LNCaP clone FGC (cell line): ENCODE results near the gene LSP1.

Experiments
- DNase-seq: peaks from one replicate; pipeline ENCODE4 v3.0.0-alpha.2; 2011; ENCODE audit warnings: low read depth
- H3K4me3 ChIP-seq: 2 replicates; pipeline ENCODE4 v1.5.1; 2011; ENCODE audit warnings: mild to moderate bottlenecking, low read depth, low read length, control low read depth
- TF ChIP-seq, protein P1 (sequence below): IDR thresholded peaks from 2 replicates; pipeline ENCODE4 v1.5.1; 2012; ENCODE audit warnings: mild to moderate bottlenecking; ENCODE audit not compliant: control insufficient read depth, insufficient read depth; ENCODE audit errors: extremely low read depth

Gene LSP1

DNA sequence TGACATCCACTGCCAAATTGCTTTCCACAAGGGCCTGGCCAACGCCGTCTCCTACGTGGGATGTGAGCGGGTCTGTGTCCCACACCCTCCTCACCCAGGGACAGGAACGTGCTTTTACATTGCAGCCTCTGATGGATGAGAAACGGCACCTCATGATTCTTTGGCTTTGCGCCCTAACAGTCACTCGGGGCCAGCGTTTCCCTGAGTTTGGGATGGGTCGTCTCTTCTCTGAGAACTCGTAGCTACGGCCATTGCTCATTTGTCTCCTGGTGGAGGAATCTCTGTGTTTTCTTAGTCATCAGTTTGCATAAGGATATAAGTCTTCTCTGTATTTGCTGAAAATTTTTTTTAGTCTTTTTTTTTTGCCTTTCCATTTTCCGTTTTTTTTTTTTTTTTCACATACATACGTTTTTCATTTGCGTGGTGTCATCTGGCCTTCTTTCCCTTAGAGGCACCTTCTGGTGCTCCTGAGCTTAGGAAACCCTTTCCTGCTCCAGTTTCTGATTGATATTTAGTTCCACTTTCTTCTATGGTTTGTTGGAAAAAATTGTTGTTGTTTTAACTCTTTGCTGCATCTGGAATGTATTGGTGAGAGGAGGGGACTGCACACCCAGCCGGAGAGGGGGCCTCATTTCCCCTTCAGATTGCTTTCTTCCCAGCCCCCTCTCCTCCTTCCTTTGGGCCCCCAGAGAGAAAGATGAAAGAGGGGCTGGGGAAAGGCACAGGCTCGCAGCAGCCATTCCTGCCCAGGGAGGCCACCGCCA lies 78.6 kb downstream of the LSP1 start:
- TF ChIP-seq, protein P1, sequence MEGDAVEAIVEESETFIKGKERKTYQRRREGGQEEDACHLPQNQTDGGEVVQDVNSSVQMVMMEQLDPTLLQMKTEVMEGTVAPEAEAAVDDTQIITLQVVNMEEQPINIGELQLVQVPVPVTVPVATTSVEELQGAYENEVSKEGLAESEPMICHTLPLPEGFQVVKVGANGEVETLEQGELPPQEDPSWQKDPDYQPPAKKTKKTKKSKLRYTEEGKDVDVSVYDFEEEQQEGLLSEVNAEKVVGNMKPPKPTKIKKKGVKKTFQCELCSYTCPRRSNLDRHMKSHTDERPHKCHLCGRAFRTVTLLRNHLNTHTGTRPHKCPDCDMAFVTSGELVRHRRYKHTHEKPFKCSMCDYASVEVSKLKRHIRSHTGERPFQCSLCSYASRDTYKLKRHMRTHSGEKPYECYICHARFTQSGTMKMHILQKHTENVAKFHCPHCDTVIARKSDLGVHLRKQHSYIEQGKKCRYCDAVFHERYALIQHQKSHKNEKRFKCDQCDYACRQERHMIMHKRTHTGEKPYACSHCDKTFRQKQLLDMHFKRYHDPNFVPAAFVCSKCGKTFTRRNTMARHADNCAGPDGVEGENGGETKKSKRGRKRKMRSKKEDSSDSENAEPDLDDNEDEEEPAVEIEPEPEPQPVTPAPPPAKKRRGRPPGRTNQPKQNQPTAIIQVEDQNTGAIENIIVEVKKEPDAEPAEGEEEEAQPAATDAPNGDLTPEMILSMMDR = no peak
- H3K4me3 ChIP-seq = no peak overlapping the region
- DNase-seq = no peak

DNA sequence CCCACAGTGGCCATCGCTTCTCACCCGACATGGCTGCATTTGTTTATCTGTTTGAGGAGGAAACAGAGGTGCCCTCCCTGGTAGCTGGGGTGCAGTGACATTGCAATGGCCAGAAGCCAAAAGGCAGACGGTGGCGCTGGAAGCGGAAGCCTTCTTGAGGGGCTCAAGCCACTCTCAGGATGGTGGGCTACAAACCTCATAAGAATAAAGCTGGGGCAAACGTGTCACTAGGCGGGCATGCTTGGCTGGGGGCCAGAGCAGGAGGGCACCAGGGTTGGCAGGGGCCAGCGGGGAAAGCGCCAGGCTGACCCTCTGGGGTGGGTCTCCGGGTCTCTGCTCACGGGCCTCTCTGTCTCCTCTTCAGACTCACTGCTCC lies 79.2 kb downstream of the LSP1 start:
- no peak for DNase-seq
- TF ChIP-seq, protein P1 = no peak
- no peak overlapping the region for H3K4me3 ChIP-seq

GRCh38 chr11:1932681-1933080 lies 79.8 kb downstream of the LSP1 start:
- no peak overlapping the region for H3K4me3 ChIP-seq
- DNase-seq = no peak
- TF ChIP-seq, protein P1 = no peak

- no peak overlapping the region for H3K4me3 ChIP-seq
- no peak for DNase-seq
- TF ChIP-seq, protein P1 = no peak
Observed at GRCh38 chr11:1933416-1934334, 80.8 kb downstream of the LSP1 start.

DNA sequence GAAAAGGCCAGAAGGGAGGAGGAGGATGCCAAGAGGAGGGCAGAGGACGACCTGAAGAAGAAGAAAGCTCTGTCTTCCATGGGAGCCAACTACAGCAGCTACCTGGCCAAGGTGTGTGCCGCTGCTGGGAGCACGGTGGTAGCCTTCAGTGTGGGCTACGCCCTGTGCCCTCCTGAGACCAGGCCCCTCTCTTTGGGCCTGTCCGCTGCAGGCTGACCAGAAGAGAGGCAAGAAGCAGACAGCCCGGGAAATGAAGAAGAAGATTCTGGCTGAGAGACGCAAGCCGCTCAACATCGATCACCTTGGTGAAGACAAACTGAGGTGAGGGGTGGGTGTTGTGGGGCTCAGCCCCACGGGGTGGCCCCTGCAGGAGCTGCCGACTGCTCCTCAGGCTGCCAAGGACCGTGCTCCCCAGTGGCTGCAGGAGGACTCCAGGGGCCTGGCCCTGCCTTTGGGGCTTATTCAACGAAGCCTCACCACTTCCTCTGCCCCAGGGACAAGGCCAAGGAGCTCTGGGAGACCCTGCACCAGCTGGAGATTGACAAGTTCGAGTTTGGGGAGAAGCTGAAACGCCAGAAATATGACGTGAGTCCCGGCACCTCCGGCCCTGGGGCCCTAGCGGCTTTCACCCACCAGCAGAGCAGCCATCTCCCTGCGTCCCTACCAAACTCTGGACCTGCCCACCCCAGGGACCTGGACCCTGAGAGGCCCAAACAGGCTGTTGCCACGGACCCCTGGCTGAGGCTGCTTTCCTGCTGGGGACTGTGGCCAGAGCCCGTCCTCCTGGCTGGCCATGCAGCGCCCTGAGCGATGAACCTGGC lies 81.7 kb downstream of the LSP1 start:
- DNase-seq = no peak
- H3K4me3 ChIP-seq = no peak overlapping the region
- TF ChIP-seq, protein P1 = no peak

DNA sequence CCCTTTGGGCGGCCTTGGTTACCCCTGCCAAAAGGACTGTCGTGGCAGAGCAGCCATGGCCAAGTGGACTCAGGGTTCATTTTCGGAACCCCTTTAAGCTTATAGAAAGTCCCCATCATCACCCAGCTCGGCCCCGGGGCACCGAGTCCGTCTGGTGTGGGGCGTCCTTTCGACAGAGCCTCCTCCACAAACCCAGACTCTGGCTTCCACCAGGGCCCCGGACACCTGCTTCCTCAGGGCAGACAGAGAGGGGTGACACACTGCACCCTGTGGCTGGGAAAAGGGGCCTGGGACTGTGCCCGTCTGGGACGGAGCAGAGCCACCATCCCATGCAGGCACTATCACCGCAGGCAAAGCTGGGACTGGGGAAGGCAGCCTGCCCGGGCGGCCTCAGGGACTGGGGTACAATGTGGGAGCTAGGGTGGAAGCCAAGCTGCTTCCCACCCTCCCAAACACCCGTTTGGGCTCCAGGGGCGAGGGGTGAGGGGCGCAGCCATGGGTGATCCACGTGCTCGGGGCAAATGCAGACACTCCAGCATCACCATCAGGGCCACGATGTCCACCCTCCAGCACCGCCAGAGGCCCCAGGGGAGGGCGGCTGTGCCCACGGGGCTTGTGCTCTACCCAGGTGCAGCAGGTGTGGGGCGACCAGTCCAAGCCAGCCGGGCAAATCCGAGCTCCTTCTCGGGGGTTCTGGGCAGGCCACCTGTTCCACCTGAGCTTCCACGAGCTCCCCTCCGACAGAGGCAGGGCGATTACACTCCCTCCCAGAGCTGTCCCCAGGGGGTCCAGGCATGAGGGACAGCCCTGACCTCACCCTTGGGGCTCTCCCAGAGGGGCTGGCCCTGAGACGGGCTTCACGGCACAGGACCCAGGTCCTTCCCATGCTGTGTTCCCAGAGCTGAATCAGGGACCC lies 82.5 kb downstream of the LSP1 start:
- DNase-seq = no peak
- no peak overlapping the region for H3K4me3 ChIP-seq
- TF ChIP-seq, protein P1 = no peak
